ENCODE data around the gene UPB1.

UPB1 gene

GRCh38 chr22:24503843-24504338 lies 8.8 kb downstream of the UPB1 start:
- in situ Hi-C loops (cut with MboI; ENCODE audit: low sequenced_read_pairs), result loop anchor here (25.0 kb wide), 1 partner anchor 92 kb away; no protein-coding TSS in a partner anchor

DNA sequence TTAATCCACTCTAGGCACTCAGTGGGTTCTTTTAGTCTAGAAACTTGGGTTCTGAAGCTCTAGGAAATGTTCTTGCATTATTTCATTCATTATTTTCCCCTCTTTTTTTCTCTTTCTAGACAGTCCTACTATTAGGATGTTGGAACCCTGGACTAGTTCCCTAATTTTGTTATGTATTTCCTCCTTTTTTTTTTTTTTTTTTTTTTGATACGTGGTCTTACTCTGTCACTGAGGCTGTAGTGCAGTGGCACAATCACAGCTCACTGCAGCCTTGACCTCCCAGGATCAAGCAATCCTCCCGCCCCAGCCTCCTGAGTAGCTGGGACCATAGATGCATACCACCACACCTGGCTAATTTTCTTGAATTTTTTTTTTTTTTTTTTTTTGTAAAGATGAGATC lies 9.4 kb downstream of the UPB1 start:
- in situ Hi-C loops (cut with MboI; ENCODE audit: low sequenced_read_pairs), result loop anchor here (25.0 kb wide), 1 partner anchor 92 kb away; no protein-coding TSS in a partner anchor

GRCh38 chr22:24504956-24505736 lies 10.0 kb downstream of the UPB1 start:
- in situ Hi-C loops (cut with MboI; ENCODE audit: low sequenced_read_pairs), result loop anchor here (25.0 kb wide), 1 partner anchor 93 kb away; no protein-coding TSS in a partner anchor

GRCh38 chr22:24506802-24507438 lies 11.8 kb downstream of the UPB1 start:
- in situ Hi-C loops (cut with MboI; ENCODE audit: low sequenced_read_pairs), result loop anchor here (25.0 kb wide), 1 partner anchor 95 kb away; no protein-coding TSS in a partner anchor

DNA sequence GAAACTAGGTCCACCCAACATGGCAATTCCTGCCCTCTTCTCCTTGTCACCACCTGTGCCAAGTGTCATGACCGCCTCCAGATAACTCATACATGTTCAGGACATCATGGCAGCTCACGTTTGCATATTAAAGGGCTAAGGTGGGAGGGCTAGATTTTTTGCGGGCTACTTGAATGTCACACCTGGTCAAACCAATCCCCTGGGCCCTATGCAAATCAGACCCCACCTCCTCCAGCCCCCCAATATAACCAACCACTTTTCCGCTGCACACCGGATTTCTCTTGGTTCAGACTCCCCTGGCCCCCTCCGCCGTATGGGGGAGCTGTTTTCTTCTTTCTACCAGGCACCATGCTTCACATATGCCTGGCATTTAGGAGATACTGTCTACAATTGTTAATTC lies 12.6 kb downstream of the UPB1 start:
- in situ Hi-C loops (cut with MboI; ENCODE audit: low sequenced_read_pairs), result loop anchor here (25.0 kb wide), 1 partner anchor 95 kb away; no protein-coding TSS in a partner anchor

GRCh38 chr22:24510637-24511625 lies 15.8 kb downstream of the UPB1 start:
- in situ Hi-C loops (cut with MboI; ENCODE audit: low sequenced_read_pairs), result loop anchor here (25.0 kb wide), 1 partner anchor 99 kb away; no protein-coding TSS in a partner anchor

- in situ Hi-C loops (cut with MboI; ENCODE audit: low sequenced_read_pairs), result loop anchor here (25.0 kb wide), 1 partner anchor 100 kb away; no protein-coding TSS in a partner anchor
These were observed 16.9 kb downstream of the UPB1 start for GRCh38 chr22:24512043-24512442.

DNA sequence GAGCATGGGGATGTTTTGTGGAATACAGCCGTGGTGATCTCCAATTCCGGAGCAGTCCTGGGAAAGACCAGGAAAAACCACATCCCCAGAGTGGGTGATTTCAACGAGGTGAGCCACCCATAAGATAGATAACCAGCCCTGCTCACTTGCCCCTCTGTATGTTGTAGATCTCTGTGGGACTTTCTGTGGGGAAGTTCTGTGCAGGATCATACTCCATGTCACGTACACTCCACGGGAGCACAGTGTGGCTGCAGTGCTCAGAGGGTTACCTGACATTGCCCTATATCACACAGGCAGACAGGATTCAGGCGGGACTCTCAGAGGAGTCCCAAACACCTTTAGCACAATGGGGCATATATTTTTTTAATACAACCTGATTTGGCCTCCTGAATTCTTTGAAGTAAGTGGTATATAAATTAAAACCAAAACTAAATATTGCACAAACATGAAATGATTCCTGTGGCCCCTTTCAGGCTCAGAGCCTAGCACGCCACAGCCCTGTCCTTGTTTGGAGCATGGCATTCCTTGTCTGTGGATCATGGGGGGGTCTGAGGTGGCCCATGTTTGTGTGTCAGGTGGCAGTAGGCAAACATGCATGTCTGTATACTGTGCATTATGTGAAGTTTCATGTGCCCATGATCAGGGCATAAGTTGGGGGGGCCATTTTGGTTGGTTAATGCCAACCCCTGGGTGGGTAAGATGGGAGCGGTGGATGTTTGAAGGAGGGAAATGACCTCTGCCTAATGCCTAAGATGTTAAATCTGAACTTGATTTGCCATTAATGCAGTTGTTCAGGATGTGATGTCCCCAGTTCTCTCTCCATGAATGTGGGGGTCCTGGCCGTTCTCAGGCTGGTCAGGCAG lies 18.5 kb downstream of the UPB1 start:
- in situ Hi-C loops (cut with MboI; ENCODE audit: low sequenced_read_pairs), result loop anchor here (25.0 kb wide), 1 partner anchor 101 kb away; no protein-coding TSS in a partner anchor

DNA sequence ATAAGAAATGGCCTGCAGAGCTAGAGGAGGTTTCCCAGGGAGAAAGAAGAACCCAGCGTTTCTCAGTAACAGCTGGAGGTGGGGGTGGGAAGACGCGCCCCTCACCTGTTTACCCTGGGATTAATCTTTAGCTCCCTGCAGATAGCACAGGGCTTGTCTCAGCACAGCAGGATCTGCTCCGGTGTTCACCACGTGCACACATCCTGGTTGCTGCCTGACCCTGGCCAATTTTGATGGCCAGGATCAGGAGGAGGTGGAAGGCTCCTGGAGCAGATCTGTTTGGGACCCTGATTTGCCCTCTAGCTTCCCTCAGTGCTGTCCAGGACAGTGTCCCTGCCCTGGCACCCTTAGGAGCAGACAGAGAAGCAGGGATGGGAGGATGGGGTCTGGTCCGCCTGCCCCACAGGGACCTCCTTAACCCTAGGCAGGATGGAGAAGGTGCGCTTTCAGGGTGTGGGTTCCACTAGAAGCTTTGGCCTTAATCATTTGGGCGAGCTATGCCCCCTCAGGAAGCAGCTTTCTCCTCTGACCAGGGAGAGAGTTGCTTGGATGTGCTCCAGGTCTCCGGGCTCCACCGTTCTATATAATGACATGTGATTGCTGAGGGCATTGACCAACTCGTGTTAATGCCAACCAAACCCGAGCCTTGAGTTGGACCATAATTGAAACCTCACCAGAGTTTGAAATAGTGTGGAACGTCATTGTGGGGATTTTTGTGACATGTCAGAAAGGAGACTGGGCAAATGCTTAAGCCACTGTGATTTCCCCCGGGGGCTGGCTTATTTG lies 19.3 kb downstream of the UPB1 start:
- in situ Hi-C loops (cut with MboI; ENCODE audit: low sequenced_read_pairs), result loop anchor here (25.0 kb wide), 1 partner anchor 102 kb away; no protein-coding TSS in a partner anchor

- in situ Hi-C loops (cut with MboI; ENCODE audit: low sequenced_read_pairs), result loop anchor here (25.0 kb wide), 1 partner anchor 103 kb away; no protein-coding TSS in a partner anchor
These were observed 19.9 kb downstream of the UPB1 start for GRCh38 chr22:24515027-24515338.

DNA sequence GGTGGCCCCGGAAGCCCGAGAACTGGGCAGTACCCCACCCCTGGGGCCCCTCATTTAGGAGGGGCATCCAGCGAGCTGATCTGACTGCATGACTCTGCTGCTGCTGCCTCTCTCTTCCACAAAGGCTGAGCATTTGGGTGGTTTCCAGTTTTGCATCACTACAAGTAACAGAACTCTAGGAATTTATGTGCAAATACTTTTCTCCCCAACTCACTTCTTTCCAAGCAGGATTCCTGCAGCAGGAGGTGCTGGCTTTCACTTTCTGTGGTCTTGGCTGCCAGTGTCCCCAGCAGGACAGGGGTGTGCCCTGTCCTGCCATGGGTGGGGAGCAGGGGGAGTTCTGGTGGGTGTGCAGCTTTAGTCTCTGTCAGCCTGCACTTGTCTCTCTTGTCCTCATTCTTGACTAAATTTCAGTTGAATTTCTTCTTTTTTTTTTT lies 21.2 kb downstream of the UPB1 start:
- in situ Hi-C loops (cut with MboI; ENCODE audit: low sequenced_read_pairs), result loop anchor here (25.0 kb wide), 1 partner anchor 104 kb away; no protein-coding TSS in a partner anchor

DNA sequence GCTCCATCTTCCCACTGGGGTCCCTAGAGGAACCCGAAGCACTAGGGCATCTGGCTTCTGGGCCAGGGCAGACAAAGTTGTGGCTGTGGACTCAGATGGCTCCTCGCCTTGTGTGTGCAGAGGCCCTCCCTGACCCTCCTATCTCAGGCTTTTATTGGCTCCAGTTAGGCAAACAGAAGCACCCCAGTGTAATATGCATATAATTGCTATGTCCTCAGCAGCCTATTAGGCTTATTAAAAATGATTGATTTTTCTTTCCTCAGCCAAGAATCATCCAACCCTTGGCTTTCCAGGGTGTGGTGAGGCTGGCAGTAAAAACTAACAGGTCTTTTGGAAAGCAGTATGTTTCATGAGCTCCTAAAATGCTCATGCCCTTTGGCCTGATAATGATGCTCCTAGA lies 22.3 kb downstream of the UPB1 start:
- in situ Hi-C loops (cut with MboI; ENCODE audit: low sequenced_read_pairs), result loop anchor here (25.0 kb wide), 1 partner anchor 105 kb away; no protein-coding TSS in a partner anchor

- in situ Hi-C loops (cut with MboI; ENCODE audit: low sequenced_read_pairs), result loop anchor here (25.0 kb wide), 1 partner anchor 106 kb away; no protein-coding TSS in a partner anchor
These were observed 23.1 kb downstream of the UPB1 start for GRCh38 chr22:24518228-24518627.

DNA sequence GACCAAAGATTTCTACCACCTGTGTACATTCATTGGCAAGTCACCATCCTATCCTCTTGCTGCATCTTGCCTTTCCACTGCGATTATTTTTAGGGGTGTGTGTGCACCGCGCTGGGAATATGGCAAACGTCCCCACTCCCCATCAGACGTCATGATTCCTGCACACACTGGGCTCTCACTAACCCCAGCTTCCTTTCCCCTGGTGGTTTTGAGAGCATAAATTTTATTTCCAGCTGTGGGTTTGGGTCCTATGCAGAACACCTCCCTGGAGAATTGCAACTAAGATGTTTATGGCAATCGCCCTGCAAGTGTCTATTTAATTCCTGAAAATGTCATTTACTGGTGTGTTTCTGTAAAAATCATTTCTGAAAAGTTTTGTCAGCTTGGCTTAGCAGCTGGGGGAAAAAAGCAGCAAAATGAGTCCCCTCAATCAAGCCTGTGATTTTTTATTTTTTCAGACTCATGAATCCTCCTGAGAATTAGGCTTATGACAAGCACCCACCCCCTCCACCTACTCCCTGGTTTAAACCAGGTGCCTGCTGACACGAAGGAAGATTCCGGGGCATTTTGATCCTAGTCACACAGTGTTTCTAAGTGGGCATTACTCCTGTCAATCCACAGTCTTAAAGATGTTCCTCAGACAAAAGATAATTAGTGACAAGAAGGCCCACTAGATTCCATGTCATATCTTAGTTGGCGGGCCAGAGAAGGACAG lies 23.8 kb downstream of the UPB1 start:
- in situ Hi-C loops (cut with MboI; ENCODE audit: low sequenced_read_pairs), result loop anchor here (25.0 kb wide), 1 partner anchor 107 kb away; no protein-coding TSS in a partner anchor

DNA sequence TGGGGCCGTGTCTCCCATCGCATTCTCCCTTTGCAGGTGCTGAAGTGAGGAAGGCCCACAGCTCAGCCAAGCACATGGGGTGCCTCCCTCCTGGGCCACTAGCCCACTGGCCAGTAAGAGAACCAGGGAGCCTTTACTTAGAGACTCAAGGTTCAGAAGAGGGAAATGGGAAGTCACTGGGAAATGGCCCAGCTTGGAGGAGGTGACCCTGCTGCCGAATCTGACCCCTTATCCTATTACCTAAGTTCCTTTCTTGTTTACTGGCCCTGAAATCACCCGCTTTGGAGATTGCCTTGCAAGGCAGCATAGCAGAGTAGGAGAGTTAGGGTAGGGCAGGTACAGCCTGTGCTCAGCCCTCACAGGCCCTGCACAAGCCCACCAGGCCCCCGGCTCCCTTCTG lies 24.4 kb downstream of the UPB1 start:
- in situ Hi-C loops (cut with MboI; ENCODE audit: low sequenced_read_pairs), result loop anchor here (25.0 kb wide), 1 partner anchor 107 kb away; no protein-coding TSS in a partner anchor

- in situ Hi-C loops (cut with MboI; ENCODE audit: low sequenced_read_pairs), result loop anchor here (25.0 kb wide), 1 partner anchor 110 kb away; no protein-coding TSS in a partner anchor
These were observed 26.7 kb downstream of the UPB1 start for GRCh38 chr22:24521791-24522245.

- in situ Hi-C loops (cut with MboI; ENCODE audit: low sequenced_read_pairs), result loop anchor here (25.0 kb wide), 1 partner anchor 112 kb away; no protein-coding TSS in a partner anchor
These were observed 28.7 kb downstream of the UPB1 start for GRCh38 chr22:24523873-24524272.
